Mesenteric fat pad (tissue), 1 donor: ENCODE data around the gene NAV2. TPM values are rescaled to one million over a fixed set of nuclear protein-coding genes. Genes with fewer than 3 reads are reported as not detected.

ENCODE experiments used
- DNase-seq: peaks from one replicate; pipeline ENCODE4 v3.0.0-alpha.2; 2020; ENCODE audit warnings: low spot score
- total RNA-seq: library from RNA; stranded (reverse); fragmentation: NEBNext Ultra II Directional; extraction: Animal tissue kit (Norgen Biotek cat#: 25700); gene quantifications from one replicate; pipeline ENCODE4 v1.2.1, GENCODE V29; 2021
- donor health status: DM: yes; HTN: yes; CAD: no.

NAV2 gene
- total RNA-seq, 1 donor from 2014 or later: 13.7 TPM

DNA sequence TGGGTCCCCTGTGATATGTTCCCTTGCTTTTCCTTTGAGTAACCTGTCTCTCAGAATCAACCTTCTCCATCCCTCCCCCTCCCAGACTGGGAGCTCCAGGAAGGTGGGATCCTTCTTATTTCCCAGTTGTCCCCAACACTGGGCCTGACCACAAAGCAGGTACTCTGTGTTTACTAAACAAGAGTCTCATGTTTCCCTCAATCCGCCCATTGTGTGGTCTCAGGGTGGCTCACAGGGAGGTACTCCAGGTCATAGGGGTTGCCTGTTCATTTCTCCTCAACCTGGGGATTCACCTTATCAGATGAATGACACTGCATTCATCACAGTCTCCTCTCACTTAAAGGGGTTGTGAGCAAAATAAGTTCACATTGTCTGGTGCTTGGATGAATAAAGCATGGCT is 26.4 kb upstream of the NAV2 start:
- DNase-seq: no peak

DNA sequence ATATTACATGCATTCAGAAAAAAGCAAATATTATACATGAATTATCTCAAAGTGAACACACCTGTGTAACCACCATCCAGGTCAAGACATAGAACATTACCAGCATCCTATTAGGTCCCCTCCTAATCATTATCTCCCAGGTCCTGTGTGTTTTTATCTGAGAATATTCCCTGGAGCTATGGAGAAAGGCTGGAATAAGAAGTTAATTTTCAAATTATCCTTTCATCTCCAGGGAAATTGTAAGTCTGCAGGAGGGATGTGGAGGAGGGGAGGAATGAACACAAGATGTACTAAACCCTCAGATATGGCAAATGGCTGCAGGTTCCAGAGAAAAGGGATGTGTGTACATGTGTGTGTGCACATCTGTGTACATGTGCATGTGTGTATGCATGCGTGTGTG is 25.2 kb upstream of the NAV2 start:
- no peak for DNase-seq

DNA sequence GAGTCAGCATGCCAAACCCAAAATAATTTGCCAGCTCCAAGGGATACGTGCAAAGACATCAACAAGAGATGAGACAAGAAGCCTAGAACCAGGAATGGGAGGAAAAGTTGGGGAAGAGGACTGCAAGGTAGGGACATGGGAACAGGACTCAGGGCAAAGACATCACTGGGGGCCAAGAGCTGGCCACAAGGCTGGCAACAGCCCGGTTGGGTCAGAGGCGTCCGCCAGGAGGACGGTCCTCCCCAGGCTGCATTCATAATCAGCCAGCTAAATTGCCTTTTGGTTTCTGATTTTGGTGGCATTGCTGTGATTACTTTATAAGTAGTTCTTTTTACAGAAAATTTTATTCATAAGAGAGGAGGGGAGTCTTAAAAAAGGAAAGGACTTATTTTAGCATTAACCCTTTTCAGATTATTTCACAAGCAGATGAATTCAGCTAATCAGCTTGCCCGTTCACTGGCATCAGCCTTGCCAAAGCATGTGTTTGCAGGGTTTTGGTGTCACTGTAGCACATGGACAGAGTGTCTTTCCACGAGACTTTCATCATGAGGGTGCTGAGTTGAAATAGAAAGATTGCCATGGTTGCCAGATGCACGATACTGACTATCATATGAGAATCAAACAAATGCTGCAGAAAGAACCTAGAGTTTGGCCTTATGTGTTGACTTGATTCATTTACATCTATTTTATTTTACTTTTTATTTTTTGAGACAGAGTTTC is 23.2 kb upstream of the NAV2 start:
- no peak for DNase-seq

DNA sequence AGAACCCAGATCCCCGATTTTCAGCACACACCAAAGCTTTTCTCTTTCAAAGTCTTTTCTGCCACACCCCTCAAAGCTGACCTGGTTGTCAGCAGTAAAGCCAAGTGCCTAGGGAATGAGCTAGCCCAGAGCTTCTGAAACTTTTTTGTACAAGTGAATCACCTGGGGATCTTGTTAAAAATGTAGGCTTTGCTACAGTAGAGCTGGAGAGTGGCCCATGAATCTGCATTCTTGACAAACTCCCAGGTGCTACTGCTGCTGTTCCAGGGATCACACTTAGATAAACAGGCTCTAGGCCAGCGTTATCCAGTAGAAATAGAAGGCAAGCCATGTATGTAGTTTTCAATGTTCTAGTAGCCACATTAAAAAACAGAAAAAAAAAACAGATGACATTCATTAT is 21.8 kb upstream of the NAV2 start:
- DNase-seq: no peak

DNA sequence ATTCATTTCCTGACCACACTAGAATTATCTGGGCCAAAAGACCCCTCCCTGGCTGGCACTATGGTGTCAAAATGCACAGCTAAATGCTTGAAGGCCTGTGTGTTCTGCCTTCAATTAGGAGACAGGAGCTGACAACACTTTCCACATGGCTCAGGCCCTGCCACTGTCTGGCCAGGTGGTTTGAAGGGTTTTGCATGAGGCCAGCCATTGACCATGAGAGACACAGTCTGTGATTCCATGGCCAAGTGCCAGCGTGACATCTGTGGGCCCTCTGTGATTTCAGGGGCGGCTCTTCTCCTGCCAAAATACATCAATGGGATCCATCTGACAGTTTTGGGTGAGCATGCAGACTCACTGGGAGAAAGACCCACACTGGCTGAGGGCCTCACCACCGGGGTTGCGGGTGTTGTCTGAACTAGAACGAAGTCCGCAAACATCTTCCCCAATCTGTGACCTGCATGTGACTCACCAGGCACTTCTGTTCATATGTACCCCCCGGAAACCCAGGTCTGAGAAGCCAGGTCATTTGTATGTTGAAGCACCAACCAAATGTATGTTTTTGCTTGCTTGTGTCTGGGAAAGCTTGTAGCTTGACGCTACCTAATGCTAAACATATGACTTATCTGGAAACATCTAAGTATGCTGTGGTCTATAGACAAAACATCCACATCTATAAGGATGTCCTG is 20.7 kb upstream of the NAV2 start:
- no peak for DNase-seq

DNA sequence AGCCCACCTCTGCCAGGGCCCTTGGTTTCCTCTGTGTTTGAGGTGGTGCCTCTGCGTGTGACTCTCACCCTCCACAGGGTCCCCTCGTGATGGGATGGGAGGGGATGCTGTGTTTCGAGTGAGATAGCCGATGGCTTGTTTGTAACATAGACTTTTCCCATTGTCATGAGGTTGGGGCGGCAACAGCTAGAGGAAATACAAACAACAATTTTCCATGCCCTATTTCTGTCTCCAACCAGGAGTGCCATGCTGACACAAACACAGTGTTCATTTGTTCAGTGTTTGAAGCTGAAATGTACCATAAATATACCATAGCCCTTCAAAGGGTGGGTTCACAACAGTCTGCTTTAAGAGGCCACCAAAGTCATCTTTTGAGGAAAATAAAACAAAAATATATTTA is 19.5 kb upstream of the NAV2 start:
- DNase-seq: no peak

DNA sequence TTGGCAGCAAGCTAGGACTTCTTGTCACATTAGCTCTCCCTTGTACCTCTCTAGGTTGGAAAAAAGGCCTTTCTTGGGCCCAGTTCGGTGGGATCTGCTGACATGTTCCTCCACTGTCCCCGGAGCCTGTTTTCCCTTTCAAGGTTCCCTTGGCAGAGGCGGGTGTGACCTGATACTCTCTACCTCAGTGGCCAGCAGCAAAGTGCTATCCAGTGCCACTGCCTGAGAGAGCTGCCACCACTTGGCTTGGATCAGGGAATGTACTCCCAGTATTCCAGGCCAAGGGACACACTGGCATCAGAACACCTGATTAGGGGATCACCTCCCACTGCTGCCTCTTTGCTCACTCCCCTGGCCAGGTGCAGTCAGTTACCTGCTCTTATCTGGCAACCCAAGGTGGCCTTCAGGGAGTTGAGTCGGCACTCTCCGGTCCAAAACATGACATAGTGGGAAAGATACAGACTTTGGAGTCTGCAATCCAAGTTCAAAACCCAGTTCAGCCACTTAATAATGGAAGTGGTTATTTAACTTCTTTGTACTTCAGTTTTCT is 17.8 kb upstream of the NAV2 start:
- DNase-seq: no peak

DNA sequence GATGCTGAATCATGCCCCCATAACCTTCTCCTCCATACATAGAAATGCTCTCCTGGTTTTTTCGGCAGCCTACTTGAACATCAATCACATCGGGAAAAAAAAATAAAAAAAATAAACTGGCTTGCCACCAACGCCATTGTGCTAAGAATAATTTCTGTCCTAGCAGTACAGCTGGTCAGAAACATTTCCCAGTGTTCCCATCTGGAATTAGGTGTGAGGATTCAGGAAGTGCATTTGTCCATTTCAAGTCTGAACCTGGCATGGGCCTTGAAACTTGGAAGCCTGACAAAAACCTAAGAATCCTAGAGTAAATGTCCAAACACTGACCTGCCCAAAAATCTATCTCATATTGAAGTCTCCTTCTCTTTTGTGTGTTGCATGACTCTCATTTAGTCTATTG is 16.6 kb upstream of the NAV2 start:
- DNase-seq: no peak

DNA sequence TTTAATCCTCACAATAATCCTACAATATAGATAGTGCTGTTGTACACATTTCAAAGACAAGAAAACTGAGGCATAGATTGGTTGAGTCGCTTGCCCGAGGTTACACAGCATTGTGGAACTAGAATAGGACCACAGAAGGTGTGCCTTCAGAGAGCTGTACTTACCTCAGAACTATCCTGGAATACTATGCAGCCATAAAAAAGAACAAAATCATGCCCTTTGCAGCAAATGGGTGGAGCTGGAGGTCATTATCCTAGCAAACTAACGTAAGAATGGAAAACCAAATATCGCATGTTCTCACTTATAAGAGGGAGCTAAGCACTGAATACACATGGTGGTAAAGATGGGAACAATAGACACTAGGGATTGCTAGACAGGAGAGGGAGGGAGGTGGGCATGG is 15.7 kb upstream of the NAV2 start:
- DNase-seq: no peak

DNA sequence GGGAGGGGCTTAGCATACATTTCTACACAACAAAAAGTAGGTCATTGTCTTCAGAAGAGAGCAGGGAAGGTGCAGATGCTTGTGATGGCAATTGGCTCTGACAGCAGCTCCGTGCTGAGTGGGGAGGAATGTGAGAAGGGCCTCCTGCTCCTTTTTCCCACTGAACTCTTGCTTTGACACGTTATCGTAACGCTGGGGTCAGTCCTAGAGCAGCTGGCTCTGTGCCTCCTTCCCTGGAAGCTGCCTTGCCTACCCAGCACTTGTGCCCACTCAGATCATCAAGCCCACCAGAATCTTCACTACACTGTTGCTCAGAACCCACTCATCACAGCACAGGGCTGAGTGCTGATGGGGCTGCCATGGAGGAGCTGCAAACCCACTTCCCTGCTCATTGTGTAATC is 14.9 kb upstream of the NAV2 start:
- DNase-seq: no peak

DNA sequence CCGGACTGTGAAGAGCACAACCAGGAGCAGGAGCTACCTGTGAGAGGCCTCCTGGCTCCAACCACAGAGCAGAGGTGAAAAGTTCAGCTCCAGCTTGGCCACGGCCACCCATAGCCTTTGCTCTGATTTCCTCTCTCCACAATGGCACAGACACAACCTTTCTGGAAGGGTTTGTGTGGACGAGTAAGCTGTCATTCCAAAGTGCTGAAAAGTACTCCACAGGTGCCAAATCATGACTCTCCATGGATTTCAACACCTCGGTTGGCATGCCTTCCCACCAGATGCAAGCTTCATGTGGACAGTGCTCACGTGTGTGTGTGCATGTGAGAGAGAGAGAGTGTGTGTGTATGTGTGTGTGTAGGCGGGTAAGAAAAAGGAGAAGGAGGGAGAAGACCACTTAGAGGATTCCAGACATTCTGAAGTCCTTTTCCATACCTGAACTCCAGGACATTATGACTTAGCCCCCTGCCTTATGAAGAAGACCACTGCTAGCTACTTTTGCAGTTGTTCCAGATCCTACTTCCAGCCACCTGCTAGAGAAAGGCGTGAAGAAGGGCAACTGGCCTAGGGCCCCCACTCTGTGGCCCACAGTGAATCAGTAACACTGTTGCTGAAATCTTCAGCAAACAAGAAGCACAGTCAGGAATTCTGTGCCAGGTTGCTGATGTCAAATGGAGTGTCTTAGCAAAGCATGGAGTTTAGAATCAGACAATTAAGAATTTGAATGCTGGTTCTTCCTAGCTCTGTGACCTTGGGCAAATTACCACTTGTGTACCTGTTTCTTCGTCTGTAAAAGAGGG is 13.9 kb upstream of the NAV2 start:
- DNase-seq: no peak

DNA sequence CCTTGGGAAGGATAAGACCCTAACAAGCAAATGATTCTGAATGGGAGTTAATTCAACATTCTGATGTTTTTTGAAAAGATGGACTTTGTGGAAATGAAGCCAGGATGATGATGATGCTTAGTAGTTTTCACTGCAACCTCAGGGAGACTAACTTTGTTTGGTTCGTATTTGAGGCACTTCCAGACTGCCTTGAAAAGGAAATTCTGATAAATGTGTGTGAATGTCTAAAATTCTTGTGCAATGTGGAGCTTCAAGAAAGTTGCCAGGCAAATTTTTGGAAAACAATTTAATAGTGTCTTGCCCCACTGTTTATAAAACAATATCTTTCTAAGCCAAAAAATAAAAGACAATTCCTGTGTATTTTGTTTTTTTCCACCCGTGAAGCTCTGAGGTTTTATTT is 11.2 kb upstream of the NAV2 start:
- no peak for DNase-seq

DNA sequence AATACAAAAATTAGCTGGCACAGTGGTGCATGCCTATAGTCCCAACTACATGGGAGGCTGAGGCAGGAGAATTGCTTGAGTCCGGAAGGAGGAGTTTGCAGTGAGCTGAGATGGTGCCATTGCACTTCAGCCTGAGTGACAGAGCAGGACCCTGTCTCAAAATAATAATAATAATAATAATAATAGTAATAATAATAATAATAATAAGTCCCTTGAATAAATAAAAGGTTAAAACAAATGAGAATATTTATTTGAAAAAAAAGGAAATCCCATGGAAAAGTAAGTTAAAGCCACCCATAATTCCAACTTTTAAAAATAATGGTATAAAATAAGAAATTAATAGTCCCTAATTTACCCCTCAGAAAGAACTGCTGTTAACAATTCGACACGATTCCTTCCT is 10.0 kb upstream of the NAV2 start:
- no peak for DNase-seq

DNA sequence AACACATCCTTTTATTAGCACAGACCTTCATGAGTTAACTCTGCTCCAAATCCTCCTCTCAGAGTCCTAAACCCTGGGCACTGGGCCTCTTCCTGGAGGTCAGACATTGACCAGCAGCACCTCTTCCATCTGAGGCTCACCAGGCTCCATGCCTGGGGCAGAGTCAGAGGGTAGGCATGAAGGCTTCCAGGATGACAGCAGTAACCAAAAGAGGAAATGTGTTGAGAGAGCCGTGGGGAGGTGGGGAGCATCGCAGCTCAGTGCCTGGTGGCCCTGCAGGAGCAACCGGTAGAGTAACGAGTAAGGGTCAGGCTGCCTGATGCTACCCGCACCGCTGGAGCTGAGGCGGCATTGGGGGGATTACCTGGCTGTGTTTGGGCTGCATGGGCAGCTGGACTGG is 9.4 kb upstream of the NAV2 start:
- DNase-seq: no peak

DNA sequence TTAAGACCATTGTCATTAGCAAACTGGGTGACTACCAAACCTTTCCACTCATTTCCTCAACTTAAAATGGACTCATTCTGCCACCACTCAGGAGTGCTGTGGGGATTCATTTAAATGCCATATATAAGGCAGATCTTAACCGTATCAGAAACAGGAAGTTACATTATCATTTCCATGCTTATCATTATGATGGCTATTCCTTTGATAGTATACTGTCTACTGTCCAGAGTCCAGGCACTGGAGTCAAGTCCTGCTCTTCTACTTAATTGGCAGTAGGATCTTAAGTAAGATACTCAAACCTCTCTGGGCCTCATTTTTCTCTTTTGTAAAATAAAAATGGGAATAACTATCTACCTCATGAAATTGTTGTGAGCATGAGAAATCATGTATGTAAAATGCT is 8.4 kb upstream of the NAV2 start:
- no peak for DNase-seq

DNA sequence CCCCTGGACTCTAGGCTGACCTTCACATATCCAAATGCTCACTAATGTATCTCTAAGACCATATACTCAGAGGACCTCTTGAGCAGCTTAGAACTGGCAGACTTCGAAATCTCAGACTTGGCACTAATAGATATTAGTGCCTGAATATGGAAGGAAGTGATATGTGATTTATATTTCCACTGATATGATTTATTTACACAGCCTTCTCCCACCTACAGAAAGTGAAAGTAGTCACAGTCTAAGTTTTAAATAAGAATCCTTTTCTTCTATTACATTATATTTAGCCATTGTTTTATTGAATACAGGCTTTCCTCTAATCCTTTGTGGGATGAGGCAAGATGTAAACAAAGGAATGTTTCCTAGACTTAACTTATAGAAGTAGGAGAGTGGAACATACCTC is 6.7 kb upstream of the NAV2 start:
- no peak for DNase-seq

DNA sequence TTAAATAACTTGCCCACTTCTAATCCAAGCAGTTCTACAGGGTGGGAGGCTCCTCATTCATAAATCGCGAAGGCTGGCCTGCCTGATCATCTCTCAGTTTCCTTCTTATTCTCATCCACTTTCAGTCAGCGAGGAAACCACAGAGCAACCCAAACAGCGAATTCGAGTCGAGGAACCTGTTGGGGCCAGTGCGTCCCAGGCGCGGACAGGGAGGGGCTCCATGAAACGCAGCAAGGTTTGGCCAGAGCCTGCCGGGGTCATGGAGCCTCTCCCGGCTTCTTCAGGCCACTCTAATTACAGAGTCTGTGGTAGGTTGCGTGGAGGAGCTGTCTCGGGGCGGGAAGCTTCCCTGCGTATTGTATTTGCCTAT is 741 bp upstream of the NAV2 start:
- DNase-seq: peak; percentile 89

DNA sequence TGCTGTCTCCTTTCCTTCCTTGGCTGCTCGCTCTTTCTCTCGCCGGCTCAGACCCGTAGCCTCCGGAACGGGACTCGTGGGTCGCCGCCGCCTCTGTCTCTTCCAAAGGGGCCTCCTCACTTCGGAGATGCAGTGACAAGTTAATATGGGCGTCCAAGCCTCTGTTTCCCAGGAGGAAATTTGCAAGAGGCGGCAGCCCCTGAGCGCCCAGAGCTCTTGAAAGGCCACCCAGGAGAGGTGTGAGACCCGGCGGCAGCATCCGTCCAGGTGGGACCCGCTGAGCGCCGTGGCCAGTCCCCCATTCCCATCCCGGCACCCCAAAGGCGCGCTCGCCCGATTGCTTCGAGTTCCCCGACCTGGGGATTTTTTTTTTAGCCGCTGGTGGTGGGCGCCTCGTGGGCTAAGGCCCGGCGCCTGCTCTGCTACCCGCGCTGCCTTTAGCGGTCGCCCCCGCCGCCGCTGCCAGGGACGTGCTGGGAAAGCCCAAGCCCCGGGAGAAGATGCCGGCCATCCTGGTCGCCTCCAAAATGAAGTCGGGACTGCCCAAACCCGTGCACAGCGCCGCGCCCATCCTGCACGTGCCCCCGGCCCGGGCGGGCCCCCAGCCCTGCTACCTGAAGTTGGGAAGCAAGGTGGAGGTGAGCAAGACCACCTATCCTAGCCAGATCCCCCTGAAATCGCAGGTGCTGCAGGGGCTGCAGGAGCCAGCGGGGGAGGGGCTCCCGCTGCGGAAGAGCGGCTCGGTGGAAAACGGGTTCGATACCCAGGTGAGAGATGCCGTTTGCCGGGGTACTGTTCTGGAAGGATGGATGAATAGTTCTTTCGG is 772 bp downstream of the NAV2 start:
- no peak for DNase-seq

DNA sequence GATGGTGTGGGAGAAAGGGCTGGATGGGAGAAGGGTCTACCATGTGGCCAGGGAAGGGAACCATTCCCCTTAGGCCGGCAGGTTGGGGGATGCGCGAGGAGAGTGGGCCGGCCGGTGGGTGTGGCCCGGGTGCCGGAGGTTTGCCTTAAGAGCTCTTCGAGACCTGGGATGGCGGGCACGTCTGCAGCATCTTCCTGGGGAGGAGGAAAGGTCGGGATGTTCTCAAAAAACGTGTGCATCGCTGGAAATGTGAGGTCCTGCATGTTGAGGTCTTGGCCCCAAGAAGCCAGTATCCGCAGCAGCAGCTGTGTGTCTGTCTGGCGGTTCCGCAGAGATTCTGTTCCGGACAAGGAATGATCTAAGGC is 1.4 kb downstream of the NAV2 start:
- no peak for DNase-seq

DNA sequence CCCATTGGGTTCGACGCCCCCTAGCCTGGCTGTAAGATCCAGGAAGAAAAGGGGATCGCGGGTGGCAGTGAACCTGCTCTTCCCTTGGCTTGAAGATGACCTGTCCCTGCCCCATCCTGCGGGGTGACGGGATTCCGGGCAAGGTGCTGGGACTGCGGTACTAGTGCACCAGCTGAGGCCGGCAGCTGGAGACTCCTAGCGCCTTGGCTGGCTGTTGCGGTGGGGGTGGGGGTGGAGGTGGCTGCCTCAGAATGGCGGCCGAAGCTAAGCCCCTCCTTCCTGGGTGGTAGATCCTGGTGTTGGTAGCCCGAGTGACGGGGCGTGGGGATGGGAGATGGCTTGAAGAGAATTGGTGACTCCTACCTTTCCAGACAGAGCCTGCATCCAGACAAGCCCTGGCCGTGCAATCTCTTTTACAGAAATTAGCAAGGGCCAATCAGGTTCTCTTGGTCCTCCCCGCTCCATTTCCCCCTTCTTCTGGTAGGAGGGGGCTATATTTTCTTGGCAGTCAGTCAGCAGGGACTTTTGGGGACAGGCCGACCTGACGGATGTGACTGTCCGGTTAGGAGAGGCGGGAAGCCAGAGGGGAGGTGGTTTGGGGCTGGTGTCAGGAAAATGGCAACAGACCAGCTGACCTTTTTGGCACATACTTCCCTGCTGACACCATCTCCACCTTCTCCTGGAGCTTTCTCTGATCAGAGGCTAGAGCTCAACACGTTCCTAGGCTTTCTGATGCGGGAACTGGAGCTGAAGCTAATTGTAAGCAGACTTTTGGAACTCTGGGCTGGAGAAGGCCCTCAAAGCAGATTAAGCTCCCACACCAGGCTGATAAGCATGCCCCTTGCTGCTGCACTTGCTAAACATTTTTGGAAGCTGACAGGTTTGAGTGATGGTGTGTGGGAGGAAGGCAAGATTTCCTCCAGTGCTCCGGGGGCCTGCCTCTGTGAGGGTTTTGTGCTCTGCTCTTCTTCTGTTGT is 2.0 kb downstream of the NAV2 start:
- no peak for DNase-seq
